HG03097 (cell line): Measurements from ENCODE around the gene SLC66A1.
"Not testable (repeated sequence)": the region's sequence is repeated elsewhere in the genome, so short reads cannot be mapped to it uniquely, and the experiment has no call there.

Experiments used
- ATAC-seq: cut with Tn5 transposase; IDR thresholded peaks from one replicate; pipeline ENCODE4 v1.9.1; 2021; ENCODE audit not compliant: unreplicated experiment, low FRiP score

SLC66A1 gene, protein sequence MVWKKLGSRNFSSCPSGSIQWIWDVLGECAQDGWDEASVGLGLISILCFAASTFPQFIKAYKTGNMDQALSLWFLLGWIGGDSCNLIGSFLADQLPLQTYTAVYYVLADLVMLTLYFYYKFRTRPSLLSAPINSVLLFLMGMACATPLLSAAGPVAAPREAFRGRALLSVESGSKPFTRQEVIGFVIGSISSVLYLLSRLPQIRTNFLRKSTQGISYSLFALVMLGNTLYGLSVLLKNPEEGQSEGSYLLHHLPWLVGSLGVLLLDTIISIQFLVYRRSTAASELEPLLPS

DNA sequence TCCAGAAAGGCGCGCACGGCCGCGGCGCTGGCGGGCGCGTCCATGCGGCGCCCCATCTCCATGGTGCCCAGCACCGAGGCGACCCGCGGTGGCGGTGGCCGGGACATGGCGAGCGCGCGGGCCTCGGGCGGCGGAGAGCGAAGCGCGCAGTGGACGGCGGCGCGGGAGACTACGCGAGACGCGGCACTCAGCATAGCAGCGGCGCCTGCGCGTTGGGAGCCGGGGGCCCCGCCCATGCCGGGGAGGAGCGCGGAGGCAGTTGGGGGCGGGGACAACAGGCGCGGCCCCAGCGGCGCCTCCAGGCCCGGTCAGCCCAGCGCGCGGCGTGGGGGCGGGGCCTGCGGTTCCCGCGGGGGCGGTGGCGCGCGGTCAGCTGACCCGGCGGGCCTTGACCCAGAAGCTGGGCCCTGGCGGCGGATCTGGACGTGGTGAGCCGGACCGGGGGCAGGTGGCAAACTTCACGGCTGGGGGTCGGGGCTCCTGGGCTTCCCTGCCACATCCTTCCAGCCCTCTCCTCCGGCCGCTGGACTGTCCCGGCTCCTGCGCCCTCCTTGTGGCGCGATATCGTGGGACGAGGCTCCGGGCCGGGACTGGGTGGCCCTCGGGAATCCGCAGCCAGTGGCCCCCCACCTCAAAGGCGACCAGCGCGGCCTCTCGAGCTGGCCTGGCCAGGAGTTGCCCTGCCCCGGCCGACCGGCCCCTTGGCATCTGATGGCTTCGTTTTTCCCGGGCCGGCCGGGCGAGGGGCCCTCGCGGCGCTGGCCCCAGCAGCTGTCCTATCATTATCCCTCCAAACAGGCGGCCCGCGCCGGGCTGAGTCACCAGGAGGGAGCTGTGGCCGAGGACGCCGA lies at the start of gene SLC66A1, which contains the start of gene AKR7A2:
TSS of gene SLC66A1 (plus strand) at position 396 of the 851 bp plus-strand sequence. CDS start 5,352 bp downstream, outside the sequence.
TSS of gene AKR7A2 (minus strand) at position 214 of the 851 bp plus-strand sequence. CDS start at position 194, 20 bp downstream.
- peak; percentile 75 for ATAC-seq

DNA sequence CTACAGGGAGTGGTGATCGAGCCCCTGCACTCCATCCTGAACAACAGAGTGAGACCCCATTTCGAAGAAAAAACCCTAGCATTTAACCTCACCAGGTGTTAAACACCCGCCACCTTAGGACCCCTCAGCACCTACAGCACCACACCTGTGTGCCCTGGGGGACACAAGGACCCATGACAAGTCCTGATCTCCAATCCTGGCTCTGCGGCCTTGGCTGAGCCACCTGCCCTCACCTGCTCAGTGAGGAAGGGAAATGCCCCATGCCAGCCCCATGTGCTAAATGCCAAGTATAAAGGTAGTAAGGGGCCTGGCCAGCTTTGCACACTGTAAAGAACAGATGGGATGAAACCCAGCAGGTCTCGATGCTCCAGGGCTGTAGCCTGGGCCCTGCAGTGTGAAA lies 49.4 kb upstream of the SLC66A1 start:
- ATAC-seq, result no peak

DNA sequence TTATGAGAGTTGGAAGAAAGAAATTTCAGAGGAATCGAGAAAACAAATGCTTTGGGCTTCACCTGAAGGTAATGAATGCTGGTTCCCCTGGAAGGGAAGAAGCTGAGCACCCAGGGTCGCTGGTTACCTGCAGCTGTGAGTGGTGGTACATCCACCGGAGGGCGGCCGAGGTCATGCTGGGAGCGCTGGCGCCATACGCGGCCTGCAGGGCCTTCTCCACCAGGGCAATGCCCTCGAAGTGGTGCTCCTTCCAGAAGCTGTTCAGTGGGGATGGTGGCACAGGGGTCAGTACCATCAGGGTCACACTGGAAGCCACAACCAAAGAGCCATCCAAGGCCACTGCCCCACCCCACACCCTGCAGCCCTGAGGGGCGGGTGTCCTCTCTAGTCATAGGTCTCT lies 43.7 kb upstream of the SLC66A1 start:
- ATAC-seq, result no peak

DNA sequence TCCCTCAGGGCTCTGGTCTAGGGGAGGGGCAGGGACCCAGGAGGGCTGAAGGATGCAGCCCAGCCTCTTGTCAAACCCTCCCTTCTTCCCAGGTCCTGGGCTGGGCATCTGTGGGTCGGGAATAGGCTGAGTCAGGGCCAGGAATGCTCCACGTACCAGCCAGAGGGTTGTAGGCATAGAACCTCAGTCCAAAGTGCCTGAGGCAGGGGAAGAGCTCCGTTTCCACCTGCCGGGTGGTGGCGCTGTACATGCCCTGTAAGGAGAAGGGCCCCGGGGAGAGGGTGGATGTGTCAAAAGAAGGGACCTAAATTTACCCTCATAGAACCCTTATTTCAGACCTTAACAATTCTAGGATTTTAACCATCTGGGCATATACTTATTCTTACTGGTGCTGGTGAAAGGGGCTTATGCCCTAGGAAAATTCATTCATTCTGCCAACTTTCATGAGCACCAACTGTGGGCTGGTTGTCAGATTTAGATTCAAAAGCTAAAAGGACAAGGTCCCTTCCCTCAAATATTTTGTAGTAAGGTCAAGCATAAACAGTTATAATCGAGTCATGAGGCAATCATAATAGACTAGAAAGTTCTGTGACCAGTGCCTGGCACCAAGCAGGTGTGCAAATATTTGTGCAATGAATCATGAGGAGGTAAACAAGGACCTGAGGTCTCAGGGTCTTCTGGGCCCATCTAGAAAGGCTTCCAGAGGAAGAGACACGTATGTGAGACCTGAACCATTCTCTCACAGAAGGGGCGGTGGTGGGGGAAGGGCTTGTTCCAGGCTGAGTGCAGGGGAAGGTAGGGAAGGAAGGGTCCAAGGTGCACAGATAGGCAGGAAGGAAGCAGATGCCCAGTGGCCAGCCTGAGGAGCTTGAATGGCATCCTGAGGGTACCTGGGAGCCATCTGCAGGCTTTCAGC lies 42.4 kb upstream of the SLC66A1 start:
- ATAC-seq, result not testable (repeated sequence)

GRCh38 chr1:19270343-19270730 lies 41.8 kb upstream of the SLC66A1 start:
- not testable (repeated sequence) for ATAC-seq

GRCh38 chr1:19272064-19272463 lies 40.1 kb upstream of the SLC66A1 start:
- ATAC-seq, result no peak

DNA sequence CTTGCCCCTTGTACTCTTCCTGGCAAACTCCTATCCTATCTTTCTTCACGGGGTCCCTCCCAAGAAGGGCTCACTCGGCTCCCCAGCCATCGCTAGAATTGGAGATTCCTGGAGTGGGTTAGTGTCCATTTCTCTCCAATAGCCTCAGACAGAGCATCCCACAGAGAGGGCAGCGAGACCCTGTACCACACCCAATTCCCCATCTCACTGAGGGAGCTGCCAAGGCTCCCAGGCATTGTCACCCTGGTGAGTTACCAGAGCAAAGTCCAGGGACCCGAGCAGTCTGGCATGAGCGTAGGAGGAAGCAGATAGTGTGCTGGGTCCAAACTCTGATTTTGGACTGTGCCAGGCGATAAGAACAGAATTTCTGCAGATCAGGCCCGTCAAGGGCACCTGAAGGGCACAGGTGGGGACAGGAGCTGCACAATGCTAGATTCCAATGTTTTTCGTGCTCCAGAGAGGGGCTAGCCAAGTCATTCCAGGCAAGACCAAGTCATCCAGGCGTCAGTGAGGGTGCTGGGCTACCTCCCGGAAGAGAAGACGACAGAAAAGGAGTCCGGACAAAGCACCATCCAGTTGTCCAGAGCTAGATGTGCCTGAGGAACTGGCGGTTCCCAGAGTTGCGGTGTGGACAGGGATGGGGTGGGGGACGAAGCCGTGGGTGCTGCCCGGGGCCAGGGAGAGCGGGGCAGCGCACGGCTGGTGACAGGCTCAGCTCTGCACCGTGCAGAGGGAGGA lies 38.9 kb upstream of the SLC66A1 start:
- ATAC-seq, result no peak

DNA sequence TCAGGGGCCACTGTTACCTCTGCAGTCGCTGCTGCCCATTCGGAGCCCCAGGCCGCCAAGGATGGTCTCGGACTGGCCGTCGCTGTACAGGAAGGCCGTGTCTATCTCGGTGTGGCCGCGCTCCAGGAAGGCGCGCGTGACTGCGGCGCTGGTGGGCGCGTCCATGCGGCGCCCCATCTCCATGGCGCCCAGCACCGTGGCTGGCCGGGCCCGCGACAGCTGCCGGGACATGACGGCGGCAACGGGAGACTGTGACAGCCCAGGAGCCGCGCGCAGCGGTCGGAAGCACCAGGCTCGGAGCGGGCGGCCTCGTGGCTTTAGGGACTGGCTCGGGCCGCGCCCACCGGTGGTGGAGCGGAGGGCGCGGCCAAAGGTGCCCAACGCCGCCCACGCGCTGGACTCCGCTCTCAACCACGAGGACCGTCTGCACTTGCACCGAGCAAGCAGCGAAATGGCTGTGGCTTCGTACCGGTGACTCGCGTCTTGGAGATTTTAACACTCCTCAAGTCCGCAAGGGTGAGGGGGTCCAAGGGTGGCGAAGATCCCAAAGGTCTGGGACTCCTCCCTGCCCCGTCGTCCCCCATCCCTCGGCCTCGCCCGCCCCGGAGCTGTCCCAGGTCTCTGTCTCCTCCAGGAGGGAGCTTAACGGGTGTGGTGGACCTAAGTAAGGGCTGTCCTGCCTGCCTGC lies 38.1 kb upstream of the SLC66A1 start:
- not testable (repeated sequence) for ATAC-seq

GRCh38 chr1:19274636-19275035 lies 37.5 kb upstream of the SLC66A1 start:
- ATAC-seq, result no peak

DNA sequence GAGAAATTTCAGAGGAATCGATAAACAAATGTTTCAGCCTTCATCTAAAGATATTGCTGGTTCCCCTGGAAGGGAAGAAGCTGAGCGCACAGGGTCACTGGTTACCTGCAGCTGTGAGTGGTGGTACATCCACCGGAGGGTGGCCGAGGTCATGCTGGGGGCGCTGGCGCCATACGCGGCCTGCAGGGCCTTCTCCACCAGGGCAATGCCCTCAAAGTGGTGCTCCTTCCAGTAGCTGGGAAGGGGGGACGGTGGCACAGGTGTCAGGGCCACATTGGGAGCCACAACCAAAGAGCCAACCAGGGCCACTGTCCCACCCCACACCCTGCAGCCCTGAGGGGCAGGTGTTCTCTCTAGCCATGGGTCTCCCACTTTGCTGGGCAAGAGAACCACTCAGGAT lies 28.2 kb upstream of the SLC66A1 start:
- ATAC-seq, result no peak

DNA sequence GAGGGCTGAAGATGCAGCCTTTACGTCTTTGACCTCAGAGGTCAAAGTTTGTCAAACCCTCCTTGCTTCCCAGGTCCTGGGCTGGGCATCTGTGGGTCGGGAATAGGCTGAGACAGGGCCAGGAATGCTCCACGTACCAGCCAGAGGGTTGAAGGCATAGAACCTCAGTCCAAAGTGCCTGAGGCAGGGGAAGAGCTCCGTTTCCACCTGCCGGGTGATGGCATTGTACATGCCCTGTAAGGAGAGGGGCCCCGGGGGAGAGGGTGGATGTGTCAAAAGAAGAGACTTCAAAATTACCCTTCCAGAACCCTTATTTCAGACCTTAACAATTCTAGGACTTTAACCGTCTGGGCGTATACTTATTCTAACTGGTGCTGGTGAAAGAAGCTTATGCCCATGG lies 27.2 kb upstream of the SLC66A1 start:
- no peak for ATAC-seq

DNA sequence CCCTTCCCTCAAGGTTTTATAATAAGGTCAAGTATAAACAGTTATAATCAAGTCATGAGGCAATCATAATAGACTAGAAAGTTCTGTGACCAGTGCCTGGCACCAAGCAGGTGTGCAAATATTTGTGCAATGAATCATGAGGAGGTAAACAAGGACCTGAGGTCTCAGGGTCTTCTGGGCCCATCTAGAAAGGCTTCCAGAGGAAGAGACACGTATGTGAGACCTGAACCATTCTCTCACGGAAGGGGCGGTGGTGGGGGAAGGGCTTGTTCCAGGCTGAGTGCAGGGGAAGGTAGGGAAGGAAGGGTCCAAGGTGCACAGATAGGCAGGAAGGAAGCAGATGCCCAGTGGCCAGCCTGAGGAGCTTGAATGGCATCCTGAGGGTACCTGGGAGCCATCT lies 26.8 kb upstream of the SLC66A1 start:
- not testable (repeated sequence) for ATAC-seq

GRCh38 chr1:19285807-19286206 lies 26.3 kb upstream of the SLC66A1 start:
- ATAC-seq, result not testable (repeated sequence)

- ATAC-seq, result no peak
Observed at GRCh38 chr1:19287436-19288185, 24.5 kb upstream of the SLC66A1 start.

DNA sequence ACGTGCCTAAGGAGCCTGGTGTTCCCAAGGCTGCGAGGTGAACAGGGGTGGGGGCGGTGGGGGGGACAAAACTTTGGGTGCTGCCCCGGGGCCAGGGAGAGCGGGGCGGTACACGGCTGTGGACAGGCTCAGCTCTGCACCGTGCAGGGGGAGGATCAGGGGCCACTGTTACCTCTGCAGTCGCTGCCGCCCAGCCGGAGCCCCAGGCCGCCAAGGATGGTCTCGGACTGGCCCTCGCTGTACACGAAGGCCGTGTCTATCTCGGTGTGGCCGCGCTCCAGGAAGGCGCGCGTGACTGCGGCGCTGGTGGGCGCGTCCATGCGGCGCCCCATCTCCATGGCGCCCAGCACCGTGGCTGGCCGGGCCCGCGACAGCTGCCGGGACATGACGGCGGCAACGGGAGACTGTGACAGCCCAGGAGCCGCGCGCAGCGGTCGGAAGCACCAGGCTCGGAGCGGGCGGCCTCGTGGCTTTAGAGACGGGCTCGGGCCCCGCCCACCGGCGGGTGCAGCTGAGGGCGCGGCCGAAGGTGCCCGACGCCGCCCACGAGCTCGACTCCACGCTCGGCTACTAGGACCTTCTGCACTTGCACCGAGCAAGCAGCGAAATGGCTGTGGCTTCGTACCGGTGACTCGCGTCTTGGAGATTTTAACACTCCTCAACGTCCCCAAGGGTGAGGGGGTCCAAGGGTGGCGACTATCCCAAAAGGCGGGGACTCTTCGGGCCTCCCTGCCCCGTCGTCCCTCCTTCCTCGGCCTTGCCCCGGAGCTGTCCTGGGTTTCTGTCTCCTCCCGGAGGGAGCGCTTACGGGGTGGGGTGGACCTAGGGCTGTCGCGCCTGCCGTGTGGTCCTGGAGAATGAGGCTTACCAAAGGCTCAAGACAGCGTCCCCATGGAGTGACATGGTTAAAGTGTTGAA lies 23.5 kb upstream of the SLC66A1 start, which contains the start of gene AKR7A3:
TSS of gene AKR7A3 (minus strand) at position 447 of the 918 bp plus-strand sequence. CDS start at position 386, 61 bp downstream.
- ATAC-seq, result not testable (repeated sequence)

GRCh38 chr1:19289244-19289643 lies 22.9 kb upstream of the SLC66A1 start:
- ATAC-seq, result no peak

DNA sequence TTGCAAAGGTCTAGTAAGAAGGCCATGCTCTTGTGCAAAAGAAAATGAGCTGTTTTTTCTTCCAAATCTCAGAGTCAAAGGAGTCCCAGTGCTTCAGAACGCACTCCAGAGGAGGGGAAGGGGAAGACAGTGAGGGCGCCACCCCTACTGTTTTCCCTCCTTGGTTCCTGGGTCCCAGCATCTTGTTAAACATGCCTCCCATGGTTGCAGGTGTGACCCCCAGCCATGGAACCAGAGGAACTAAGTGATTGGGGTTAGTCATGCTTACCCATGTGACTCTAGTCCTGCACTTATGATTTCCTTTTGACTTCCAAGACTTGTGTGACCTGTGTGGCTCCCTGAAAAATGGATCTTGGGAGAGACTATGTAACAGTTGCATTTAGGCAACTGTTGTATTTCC lies 17.5 kb upstream of the SLC66A1 start:
- no peak for ATAC-seq
